ENCODE data around the gene DSCAML1. TPM values are rescaled to one million over a fixed set of nuclear protein-coding genes. Genes with fewer than 3 reads are reported as not detected.

DSCAML1 gene
- total RNA-seq, 4 donors from 2014 or later = 0.29 to 29.1 (median 3.4) TPM

GRCh38 chr11:117412176-117412575, 384.8 kb downstream of the DSCAML1 start:
- no peaks in the 10 kb centered on the region for H3K9me3 ChIP-seq
- no peak for DNase-seq
- H3K36me3 ChIP-seq = no peaks in the 10 kb centered on the region
- no peak overlapping the region for H3K27ac ChIP-seq
- H3K27me3 ChIP-seq = no peaks in the 10 kb centered on the region
- intact Hi-C loops (cut with DNase I; ENCODE audit: low total_unique reads) = loop anchor here (10.0 kb wide), 1 partner anchor 643 kb away; no protein-coding TSS in a partner anchor
- TF ChIP-seq CTCF (IDR thresholded peaks at IDR 0.05) (no peak), POLR2A (IDR thresholded peaks at IDR 0.05) (no peak)
- no peaks in the 10 kb centered on the region for H3K4me1 ChIP-seq
- no peak overlapping the region for H3K4me3 ChIP-seq

- Histone ChIP-seq H3K9me3 (no peaks in the 10 kb centered on the region), H3K27ac (no peak overlapping the region), H3K27me3 (no peaks in the 10 kb centered on the region), H3K36me3 (no peaks in the 10 kb centered on the region), H3K4me1 (no peaks in the 10 kb centered on the region), H3K4me3 (no peak overlapping the region)
- no peak for DNase-seq
- intact Hi-C loops (cut with DNase I; ENCODE audit: low total_unique reads) = loop anchor here (10.0 kb wide), 1 partner anchor 643 kb away; no protein-coding TSS in a partner anchor
- no peak for TF ChIP-seq CTCF (IDR thresholded peaks at IDR 0.05)
- no peak for TF ChIP-seq POLR2A (IDR thresholded peaks at IDR 0.05)
Measured at GRCh38 chr11:117411736-117412135, 385.3 kb downstream of the DSCAML1 start.

- intact Hi-C loops (cut with DNase I; ENCODE audit: low total_unique reads) = loop anchor here (10.0 kb wide), 1 partner anchor 644 kb away; no protein-coding TSS in a partner anchor
- H3K9me3 ChIP-seq = no peaks in the 10 kb centered on the region
- H3K27ac ChIP-seq = no peak overlapping the region
- H3K36me3 ChIP-seq = no peaks in the 10 kb centered on the region
- TF ChIP-seq CTCF (IDR thresholded peaks at IDR 0.05) (no peak), POLR2A (IDR thresholded peaks at IDR 0.05) (no peak)
- no peaks in the 10 kb centered on the region for H3K4me1 ChIP-seq
- no peak overlapping the region for H3K4me3 ChIP-seq
- no peak for DNase-seq
- H3K27me3 ChIP-seq = no peaks in the 10 kb centered on the region
Measured at GRCh38 chr11:117410861-117411710, 385.9 kb downstream of the DSCAML1 start.

- intact Hi-C loops (cut with DNase I; ENCODE audit: low total_unique reads) = loop anchor here (10.0 kb wide), 1 partner anchor 645 kb away; no protein-coding TSS in a partner anchor
- no peak for TF ChIP-seq POLR2A (IDR thresholded peaks at IDR 0.05)
- no peak for TF ChIP-seq CTCF (IDR thresholded peaks at IDR 0.05)
- no peak overlapping the region for H3K4me3 ChIP-seq
- no peaks in the 10 kb centered on the region for H3K36me3 ChIP-seq
- no peaks in the 10 kb centered on the region for H3K4me1 ChIP-seq
- H3K9me3 ChIP-seq = peaks cover 0 to 3% of the 10 kb centered on the region in 2 donors
- H3K27me3 ChIP-seq = no peaks in the 10 kb centered on the region
- no peak overlapping the region for H3K27ac ChIP-seq
- DNase-seq = no peak
Measured at GRCh38 chr11:117410238-117410637, 386.8 kb downstream of the DSCAML1 start.

GRCh38 chr11:117409511-117409910, 387.5 kb downstream of the DSCAML1 start:
- H3K9me3 ChIP-seq = peaks cover 0 to 3% of the 10 kb centered on the region in 2 donors
- intact Hi-C loops (cut with DNase I; ENCODE audit: low total_unique reads) = no loop called here
- no peaks in the 10 kb centered on the region for H3K27me3 ChIP-seq
- TF ChIP-seq CTCF (IDR thresholded peaks at IDR 0.05) (no peak), POLR2A (IDR thresholded peaks at IDR 0.05) (no peak)
- DNase-seq = no peak
- no peak overlapping the region for H3K4me3 ChIP-seq
- no peak overlapping the region for H3K27ac ChIP-seq
- no peaks in the 10 kb centered on the region for H3K36me3 ChIP-seq
- H3K4me1 ChIP-seq = no peaks in the 10 kb centered on the region

Measured in uterus (tissue), 4 donors.